GM18520 (cell line): ENCODE results near the gene ELL2.

Experiments used
- ATAC-seq: cut with Tn5 transposase; IDR thresholded peaks from one replicate; pipeline ENCODE4 v1.9.1; 2021; ENCODE audit not compliant: unreplicated experiment

ELL2 gene

DNA sequence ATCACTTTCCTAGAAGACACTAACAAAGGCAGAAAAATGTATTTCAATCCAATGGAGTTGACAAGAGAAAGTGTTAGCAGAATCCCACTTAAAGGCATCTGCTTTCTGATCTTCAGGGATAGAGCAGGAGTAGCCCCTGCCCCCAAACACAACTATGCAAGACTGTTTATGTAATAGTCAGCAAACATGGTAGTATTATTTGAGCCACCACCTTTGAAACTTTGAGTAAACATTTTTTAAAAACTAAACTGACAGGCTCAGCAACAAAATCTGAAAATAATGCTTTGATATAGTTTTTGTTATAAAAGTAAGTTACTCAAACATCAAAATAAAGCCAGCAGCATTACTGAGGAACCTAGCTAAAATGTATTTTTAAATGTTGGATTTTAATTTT is 4.8 kb downstream of the ELL2 start:
- no peak for ATAC-seq

DNA sequence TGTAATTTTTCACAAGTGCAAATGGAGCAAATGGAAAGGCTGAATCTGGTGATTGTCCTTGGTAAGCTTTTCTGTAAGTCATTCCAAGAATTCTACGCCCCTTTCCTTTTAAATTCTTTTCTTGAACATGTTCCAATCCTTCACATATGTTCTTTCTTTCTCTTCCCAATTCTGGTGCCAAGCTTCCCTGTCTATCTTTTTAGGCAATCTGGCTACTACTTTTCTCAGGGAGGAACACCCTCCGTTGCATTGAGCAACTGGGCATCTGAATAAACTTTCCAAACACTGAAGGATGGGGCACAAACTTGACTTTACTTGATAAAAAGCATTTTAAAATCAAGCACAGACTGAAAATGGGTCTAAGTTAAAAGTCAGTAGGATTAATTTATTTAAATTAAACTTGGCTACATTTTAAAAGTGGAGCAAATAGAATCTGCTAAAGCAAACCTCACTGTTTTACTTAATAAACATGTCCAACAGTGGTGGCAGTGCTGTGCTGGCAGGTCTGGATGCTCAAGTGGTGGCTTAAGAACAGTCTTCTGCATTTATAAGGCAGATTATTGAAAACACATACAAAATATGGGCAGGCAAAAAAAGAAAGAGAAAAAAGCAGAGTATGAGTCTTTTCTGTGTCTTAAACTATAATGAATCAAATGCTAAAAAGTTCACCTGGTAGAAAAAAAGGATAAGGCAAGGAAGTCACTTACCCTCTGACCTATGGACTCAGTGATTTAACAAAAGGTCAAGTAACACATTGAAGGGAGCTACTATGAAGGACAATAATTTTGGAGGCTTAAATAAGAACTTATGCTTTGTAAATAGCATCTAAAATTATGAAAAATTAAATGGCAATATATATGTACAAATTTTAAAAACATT is 5.4 kb downstream of the ELL2 start:
- ATAC-seq, result no peak

DNA sequence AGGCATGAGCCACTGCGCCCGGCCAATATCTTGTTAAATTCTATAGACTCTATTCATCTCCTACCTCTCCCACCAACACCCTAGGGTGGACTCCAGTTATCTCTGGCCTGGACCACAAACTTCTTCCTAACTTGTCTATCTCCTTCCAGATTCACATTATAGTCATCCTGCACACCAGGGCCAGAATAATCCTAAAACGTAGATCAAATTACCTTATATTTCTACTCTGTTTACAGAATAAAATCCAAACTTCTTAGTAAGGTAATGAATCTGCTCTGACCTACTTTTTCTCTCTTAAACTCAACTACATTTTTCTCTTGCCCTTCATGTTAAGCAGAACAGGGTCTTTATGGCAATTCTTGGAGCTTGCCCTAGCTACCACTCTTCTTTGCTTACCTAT is 6.9 kb downstream of the ELL2 start:
- ATAC-seq, result no peak

DNA sequence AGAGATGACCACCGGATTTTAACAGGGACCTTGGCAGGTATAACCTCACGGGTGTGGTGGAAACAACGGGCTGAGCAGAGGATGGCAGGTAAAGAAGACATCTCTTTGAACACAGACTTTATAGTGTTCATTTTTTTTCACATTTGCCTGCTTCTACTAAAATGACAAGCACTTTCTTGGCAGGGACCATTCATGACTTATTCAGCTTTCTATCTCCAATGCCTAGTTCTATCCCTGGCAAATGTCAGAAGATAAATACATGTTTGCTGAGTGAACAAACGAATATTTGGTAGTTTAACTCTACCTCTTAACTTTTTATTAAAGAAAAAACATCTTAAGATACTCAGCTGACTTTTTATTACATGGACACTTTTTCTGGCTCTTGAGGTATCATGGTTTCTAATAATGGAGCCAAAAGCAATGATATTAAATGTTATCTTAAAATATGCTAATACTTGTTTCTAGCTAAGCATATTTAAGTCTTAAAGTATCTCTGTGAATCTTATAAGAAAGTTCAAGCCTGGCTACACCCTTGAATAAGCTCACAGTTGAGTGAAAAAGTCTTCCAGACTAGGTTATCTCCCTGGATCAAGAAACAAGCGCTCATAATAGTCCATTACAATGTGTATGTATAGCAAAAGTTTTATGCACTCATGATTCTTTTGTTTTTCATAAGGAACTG is 8.5 kb downstream of the ELL2 start:
- no peak for ATAC-seq

DNA sequence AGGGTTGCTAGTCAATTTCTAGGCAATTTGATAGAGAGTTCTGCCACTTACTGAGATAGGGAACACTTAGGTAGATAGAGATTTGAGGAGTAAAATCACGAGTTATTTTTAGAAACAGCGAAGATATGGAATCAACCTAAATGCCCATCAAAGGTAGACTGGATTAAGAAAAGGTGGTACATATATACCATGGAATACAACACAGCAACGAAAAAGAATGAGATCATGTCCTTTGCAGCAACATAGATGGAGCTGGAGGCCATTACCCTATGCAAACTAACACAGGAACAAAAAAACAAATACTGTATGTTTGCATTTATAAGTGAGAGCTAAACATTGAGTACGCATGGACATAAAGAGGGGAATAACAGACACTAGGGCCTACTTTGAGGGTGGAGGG is 9.7 kb downstream of the ELL2 start:
- no peak for ATAC-seq

DNA sequence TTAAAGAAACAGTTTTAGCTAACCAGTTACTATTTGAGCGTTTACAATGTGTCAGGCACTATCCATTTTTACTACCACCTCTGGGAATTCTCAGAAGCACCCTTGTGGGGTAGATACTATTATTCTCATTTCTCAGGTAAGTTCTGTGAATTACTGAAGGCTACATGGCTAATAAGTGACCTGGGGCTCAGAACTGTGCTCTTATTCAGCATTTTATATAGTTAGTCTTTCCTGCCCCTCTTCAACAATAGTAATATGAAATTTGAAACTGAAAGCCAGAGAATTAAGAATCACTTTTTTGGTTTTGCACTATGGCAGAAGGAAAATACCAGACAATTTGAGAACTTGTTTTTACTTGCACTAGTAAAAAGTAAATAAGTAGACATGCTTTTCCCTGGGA is 11.8 kb downstream of the ELL2 start:
- peak; percentile 48 for ATAC-seq

DNA sequence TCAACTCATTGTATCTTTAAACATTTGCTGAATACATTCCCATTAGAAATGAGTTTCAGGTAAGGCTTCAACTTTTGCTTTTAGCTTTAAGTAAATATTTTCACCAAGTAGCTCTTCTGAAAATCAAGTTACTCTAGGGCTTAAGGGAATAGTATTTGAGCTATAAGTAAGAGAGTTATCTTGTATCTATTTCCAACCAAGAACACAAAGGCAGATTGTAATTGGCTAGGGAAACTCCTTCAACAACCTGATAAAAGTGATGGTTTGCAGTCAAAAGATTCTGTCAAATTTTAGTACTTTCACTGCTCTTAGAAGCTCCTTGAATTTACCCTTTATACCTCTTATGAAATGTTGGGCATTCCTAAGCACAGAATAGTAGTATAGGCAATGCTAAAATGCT is 13.0 kb downstream of the ELL2 start:
- ATAC-seq, result no peak

DNA sequence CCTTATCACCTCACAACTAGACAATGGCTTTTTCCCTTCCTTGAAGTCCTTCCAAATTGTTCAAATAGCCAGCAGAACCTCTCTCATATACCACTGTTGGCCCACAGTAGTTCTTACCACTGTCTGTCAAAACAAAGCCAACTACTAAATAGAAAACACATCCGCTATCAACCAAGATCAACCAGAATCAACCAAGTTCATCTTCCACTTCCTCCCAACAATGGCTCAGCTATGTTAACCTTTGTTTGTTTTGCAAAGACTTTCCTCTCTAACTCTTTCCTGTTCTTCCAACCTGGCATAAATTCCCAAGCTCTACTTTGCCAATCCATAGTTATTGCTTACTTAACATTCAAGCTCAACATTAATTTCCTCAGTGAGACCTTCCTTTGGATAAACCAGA is 15.2 kb downstream of the ELL2 start:
- no peak for ATAC-seq

DNA sequence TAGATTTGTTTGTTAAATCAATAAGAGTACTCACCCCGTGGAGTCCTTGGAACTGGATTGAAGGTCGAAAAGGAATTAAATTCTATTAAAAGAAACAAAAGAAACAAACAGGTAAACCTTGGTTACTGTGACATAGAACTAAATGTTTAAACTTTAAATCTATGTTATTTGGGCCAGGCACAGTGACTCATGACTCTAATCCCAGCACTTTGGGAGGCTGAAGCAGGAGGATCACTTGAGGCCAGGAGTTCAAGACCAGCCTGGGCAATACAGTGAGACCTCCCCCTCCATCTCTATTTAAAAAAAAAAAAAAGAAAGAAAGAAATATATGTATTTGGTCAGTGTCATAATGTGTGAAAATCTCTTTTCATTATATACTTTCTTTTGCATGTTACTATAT is 18.7 kb downstream of the ELL2 start:
- ATAC-seq, result no peak

DNA sequence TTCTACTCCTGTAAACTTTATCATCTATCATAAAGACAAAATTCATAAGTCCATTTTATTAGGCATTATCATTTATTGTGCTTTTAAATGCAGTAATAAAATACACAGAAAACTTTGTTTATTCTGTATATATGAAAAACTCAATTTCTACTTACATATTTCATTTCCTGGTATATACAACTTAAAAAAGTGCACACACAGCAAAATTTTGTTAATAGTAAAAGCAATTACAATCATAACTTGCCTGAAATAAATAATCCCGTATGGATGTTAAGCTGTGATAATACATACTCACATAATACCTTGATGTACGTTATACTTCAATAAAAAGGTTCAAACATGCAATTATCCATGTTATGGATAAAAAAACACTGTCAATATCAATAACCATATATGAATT is 19.2 kb downstream of the ELL2 start:
- ATAC-seq, result no peak

DNA sequence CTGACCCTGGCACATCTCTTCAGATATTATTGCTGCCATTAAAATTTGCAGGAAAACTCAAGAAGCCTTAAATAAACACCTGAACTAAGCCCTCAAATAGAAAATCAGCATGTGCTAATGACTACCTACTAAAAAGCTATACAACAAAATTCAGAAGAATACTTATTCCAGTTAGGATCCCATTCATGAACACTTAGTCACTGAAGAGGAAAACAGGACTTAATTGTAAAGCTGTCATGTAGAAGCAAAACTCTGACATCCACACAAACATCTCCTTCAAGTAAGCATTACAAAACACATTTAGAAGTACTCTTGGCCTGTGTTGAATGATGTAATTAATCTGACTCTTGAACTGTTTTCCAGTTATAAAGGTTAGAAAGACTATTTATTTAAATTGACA is 19.9 kb downstream of the ELL2 start:
- ATAC-seq, result no peak

DNA sequence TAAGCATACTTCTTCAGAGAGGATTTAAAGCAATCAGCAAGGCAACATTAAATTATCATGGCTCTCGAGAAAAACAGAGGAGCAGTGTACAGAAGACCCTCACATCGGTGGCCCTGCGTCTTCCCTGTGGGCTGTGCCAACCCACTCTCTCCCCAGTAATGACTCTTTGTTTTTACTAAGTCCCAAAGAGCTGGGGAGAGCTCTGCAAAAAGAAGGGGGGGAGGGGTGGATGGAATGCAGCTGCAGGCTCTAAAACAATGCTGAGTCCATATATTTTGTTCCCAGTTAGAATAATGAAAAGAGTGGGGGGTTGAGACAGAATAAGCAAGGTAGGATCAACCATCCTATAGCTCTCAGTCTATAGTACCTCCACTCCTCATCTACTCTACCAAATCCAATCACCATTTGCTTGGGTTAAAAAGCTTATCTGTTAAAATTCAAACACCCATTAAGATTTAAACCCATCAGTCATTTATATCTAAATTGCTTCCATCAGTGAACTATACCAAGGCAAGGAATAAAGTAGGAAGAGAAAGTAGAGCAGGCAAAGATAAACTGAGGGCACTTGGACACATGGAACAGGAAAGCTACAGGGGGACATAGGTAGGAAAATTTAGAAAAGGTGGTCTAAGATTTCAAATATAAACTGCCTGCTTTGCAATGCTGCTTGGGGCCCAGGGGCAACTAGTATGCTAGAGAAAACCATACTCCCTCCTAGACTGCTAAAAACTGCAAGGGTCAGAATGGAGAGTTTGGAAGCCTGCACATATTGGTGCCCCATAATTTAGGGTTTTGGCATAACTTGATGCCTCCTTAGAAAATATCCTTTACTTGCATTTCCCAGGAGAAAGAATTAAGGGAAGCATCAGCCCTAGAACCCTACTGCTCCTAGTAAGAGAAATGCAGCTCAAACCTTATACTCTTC is 20.6 kb downstream of the ELL2 start:
- ATAC-seq, result no peak

DNA sequence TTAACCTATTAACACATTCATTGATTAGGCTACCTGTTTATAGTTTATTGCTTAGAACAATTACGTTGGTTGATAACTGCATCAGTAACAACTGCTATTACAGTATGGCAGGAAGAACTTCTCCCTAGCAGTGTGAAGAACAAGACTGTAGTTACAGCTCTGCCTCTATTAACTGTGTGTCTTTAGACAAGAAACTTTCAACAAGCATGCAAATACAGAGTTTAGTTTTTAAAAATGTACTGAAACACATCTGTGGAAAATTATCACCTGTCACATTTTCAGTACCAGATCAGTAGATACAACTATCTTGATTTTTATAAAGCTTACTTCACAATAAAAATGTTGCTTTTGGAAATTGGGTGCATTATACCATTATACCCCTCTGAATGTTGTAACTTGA is 22.2 kb downstream of the ELL2 start:
- ATAC-seq, result peak; percentile 53

DNA sequence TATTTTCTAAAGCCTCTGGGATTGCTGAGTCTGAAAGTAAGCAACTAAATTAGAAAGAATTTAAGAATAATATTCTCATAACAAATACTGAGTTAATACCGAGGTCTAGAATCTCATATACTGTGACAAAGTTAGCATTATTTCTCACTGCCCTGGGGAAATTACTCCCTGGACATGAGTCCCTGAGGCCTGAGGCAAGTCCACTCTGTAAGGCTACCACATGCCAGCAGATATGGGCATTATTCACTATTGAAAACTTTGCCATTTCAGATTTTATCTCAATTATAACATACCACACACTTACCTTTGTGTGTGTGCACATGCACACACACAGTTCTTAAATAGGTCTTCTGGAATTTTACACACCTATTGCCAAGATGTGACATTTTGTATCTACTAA is 22.9 kb downstream of the ELL2 start:
- ATAC-seq, result no peak

DNA sequence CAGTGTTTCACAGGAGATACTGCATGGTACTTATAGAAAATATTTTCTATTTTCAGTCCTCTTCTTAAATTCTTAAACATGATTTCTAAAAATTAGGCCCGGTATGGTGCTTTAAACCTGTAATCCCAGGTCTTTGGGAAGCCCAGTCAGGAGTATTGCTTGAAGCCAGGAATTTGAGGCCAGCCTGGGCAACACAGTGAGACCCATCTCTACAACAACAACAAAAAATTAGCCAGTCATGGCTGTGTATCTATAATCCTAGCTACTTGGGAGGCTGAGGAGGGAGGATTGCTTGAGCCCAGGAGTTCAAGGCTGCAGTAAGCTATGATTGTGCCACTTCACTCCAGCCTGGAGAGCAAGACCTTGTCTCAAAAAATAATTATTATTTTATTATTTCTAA is 23.3 kb downstream of the ELL2 start:
- ATAC-seq, result no peak

DNA sequence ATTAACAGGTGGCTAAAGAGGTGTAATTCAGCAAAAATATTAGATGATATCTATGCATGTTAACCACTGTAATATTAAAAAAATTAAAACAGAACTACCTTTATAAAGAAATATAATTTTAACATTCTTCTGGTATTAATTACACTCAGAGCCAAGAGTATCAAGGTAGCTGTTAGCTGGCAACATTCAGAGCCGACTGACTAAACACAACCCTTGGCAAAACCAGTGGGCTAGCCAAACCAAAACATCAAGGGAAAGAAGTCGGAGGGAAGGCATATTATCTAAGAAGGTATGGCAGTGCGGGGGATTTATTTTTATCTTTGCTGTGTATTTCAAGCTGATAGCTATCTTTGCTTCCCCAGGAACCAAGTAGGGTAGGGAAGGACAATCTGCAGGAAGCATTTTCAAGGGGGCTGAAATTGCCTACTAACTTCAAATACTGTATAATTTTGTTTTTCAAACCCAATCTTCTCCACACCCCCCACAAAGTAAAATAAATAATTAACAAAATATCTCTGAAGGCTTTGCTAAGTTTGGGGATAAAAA is 24.0 kb downstream of the ELL2 start:
- ATAC-seq, result no peak

DNA sequence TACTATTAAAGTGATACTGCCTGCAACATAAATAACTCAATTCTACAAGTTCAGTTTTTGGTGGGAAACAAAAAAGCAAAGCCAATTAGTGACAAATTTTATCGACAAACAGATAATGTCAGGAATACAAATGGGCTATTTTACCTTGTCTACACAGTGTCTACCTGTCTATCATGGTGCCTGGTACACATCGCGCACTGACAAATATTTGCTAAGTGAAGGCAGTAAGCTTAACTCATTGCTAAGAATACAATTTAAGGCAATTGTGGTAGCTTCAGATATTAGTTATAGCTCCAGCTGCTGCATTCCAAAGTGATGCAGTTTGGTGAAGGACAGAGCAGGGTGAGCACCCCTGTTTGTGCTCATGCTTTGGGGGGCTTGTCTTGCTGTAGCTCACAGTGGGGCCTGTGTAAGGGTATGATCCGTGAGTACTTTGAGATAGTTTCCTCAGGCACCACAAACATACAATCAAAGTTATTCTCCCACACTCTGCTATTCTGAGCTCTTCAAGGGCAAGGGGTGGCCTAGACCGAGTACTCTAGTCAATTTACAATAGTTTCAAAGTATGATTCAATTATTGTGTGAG is 24.7 kb downstream of the ELL2 start:
- ATAC-seq, result no peak

DNA sequence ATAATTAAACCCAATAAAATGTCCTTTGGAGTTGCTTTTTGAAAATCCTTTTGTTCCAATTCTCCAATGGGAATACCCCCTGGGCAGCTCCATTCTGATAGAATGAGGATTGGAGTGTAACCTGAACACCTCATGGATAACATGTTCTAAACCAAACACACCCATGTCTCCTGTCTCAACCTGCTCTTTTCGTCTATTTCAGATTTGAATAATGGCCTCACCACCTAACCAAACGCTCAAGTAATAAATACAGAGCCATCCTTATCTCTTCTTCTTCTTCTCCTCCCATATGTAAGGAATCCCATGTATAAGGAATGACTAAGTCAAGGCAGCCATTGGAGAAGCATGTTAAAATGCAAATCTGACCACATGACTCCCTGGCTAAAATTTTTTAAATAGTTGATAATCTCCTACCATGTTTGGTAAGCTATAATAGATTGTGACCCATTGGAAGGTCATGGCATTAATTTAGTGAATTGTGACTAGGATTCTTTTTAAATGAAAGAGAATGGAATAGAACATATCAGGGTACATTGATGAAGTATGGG is 26.0 kb downstream of the ELL2 start:
- ATAC-seq, result no peak

DNA sequence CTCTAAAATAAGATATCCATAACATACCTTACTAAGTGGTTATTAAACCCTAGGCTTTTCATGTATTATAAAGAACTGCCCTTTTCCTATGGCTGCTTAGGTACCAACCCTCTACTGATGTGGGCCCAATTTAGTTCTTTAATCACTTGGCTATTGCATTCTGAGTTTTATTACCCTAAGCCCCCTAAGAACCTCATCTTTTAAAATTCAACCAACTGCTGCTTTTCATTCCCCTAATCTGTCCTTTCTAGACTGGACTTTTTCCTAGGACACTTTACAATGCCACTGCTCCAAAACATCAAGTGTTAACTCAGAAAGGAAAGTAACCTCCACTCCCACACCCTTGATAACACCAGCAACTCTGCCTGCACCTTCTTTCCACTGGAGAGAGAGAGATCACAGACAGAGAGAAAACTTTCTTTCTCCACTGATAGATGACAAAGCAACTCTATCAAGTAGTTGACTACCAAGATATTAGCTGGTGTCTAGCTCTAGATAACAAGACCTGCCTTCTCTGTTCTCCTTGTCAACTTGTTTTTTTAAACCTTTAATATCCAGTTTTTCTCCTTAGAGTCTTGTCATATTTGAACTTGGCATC is 27.3 kb downstream of the ELL2 start:
- ATAC-seq, result no peak

DNA sequence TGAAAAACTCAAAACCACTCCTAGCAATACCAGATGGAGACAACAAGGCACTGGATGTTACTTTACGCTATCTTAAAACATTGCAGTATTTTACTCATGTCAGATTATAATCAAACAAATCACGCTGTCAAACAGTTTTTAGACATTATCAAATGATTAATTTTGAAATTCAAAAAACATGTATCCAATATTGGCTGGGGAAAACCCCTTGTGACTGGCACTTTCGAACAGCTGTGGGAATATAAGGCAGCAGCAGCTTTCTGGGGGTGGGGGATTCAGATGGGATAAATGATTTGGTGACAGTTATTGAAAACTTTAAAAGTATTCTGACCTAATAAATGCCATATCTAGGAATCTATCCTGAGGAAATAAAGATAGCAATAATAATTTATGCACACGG is 28.7 kb downstream of the ELL2 start:
- no peak for ATAC-seq
